NOMO-1 (cell line): ENCODE measurements around the gene CYP27A1.

Source experiments
- DNase-seq, 2 experiments: peaks; one replicate each; lab custom pipeline; 2025; ENCODE audit not compliant: unreplicated experiment in 2 of 2; lab: John Stamatoyannopoulos, UW

CYP27A1 gene

GRCh38 chr2:218781691-218782527 is at the start of gene CYP27A1:
Gene CYP27A1, plus strand, starts transcription at chr2:218782147. Its CDS starts 36 bp downstream, at chr2:218782183.
- DNase-seq = no peak

DNA sequence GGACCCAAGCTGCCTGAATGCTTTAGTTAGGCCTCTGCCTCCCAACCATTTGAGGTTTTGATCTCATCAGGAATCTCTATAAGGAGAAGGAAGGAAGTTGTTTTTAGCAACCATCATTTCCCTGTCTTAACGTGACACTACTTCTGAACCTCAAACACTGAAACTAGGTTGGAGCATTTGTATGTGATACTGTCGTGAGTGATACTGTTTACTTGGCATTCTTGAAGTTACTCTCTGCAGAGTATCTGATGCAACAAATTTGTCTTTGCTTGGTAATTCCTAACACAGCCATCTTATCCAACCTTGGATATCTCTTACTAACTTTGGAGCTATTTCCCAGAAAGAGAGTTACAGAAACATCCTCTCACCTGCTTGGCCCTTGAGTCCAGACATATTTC is 49.2 kb upstream of the CYP27A1 start:
- no peak for DNase-seq

GRCh38 chr2:218733171-218734021 is 48.6 kb upstream of the CYP27A1 start:
- peak; percentile 78 to 80 for DNase-seq

GRCh38 chr2:218734190-218734975 is 47.6 kb upstream of the CYP27A1 start:
- DNase-seq = no peak

DNA sequence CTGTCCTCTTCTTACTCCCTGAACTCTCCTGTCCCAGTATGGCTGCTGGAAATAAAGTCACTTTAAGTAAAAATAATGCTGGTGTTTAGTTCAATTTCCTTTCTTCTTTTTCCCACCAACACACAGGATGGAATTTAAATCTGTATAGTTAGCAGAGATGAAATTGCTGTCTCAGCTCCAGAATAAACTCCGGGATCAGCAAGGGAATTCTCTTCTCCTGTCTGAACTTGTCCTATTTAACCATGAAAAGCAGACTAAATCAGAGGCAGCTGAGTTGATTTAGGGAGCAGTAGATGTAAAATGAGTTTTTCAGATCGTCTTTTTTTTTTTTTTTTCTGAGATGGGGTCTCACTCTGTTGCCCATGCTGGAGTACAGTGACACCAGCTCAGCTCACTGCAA is 45.4 kb upstream of the CYP27A1 start:
- DNase-seq = no peak

GRCh38 chr2:218743068-218743467 is 38.9 kb upstream of the CYP27A1 start:
- peak; percentile 24 to 54 for DNase-seq

- DNase-seq = peak in 1 of 2 experiments; percentile 1
Measured at GRCh38 chr2:218744615-218745014, 37.3 kb upstream of the CYP27A1 start.

- peak; percentile 77 to 88 for DNase-seq
Measured at GRCh38 chr2:218745160-218745558, 36.8 kb upstream of the CYP27A1 start.

DNA sequence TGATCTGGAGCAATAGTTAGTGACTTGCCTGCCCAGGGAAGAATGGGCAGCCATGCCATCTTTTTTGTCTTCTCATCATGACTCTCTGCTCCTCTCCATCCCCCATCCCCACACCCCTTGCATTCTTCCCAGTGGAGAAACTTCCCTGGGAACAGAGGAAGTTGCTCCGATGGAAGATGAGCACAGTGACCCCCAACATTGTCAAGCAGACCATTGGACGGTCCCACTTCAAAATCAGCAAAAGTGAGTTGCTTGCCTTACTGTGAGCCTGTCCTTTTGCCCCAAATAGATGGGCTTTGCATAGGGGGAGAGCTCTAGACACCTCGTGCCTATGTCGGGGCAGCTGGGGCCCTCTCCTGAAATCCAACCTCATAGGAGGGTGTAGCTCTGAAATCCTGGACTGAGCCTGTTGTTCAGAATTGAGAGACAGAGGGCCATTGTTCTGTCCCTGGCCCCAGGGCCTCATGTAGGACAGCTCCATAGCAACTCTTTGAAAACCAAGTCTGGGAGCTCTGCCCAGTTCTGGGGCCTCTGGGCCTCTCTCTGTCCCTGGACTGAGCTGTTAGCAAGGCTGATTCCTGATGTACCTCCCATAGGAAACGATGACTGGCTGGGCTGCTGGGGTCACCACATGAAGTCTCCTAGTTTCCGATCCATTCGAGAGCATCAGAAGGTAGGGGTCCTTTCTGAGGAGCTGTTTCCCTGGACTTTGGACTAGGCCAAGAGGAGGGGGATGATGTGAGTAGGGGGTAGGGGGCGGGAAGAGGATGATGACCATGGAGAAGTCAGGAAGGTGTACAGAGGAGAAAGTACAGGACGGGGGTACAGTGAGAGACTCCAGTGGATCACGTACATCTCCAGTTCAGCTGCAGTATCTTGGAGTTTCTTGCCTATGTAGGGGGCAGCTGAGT is 36.1 kb upstream of the CYP27A1 start:
- no peak for DNase-seq

- DNase-seq = no peak
Measured at GRCh38 chr2:218746470-218746795, 35.5 kb upstream of the CYP27A1 start.

DNA sequence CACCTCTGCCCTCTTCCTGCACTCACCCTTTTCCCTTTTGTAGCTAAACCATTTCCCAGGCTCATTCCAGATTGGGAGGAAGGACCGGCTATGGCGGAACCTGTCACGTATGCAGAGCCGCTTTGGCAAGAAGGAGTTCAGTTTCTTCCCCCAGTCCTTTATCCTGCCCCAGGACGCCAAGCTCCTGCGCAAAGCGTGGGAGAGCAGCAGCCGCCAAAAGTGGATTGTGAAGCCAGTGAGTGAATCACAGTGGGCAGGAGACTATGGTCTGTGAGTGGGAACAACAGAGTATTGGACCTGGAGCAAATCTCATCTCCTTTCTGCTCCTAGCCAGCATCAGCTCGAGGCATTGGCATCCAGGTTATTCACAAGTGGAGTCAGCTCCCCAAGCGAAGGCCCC is 35.0 kb upstream of the CYP27A1 start:
- no peak for DNase-seq

- DNase-seq = no peak
Measured at GRCh38 chr2:218748741-218749441, 33.1 kb upstream of the CYP27A1 start.

- no peak for DNase-seq
Measured at GRCh38 chr2:218754201-218754600, 27.7 kb upstream of the CYP27A1 start.

DNA sequence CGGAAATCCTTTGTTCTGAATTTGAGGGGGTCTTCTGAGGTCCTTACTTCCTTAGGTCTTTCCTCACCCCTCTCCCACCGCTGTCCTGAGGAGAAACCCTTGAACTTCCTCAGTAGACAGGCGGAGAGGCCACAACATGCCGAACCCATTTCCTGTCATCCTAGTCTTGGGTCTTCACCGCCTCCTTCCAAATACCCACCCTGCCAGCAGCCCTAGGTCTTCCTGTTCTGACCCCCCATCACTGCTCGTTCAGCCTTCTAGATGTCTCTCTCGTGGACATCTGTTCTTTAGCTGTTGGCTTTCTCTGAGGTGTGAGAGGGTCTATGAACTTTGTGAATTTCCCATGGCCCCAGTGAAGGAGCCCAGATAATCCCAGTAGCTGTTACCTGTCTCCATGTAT is 27.2 kb upstream of the CYP27A1 start:
- DNase-seq = no peak

- DNase-seq = no peak
Measured at GRCh38 chr2:218755198-218755566, 26.8 kb upstream of the CYP27A1 start.

GRCh38 chr2:218755567-218756404 is 26.2 kb upstream of the CYP27A1 start:
- DNase-seq = no peak

- no peak for DNase-seq
Measured at GRCh38 chr2:218756599-218757377, 25.2 kb upstream of the CYP27A1 start.

DNA sequence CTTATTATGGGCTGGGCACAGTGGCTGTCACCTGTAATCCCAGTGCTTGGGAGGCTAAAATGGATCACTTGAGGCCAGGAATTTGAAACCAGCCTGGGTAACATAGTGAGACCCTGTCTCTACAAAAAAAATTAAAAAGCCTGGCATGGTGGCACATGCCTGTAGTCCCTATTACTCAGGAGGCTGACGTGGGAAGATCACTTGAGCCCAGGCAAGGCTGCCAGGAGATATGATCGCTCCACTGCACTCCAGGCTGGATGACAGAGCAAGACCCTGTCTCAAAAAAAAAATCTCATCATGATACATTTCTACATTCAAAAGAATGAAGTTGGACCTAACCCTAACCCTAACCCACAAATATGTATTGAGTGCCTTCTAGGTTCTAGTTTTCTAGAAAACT is 20.2 kb upstream of the CYP27A1 start:
- no peak for DNase-seq
